NCI-H1092 (cell line): ENCODE results near the gene GNG4.

Source experiments
- DNase-seq: peaks from one replicate; lab custom pipeline; 2025; lab: John Stamatoyannopoulos, UW

The GNG4 gene

DNA sequence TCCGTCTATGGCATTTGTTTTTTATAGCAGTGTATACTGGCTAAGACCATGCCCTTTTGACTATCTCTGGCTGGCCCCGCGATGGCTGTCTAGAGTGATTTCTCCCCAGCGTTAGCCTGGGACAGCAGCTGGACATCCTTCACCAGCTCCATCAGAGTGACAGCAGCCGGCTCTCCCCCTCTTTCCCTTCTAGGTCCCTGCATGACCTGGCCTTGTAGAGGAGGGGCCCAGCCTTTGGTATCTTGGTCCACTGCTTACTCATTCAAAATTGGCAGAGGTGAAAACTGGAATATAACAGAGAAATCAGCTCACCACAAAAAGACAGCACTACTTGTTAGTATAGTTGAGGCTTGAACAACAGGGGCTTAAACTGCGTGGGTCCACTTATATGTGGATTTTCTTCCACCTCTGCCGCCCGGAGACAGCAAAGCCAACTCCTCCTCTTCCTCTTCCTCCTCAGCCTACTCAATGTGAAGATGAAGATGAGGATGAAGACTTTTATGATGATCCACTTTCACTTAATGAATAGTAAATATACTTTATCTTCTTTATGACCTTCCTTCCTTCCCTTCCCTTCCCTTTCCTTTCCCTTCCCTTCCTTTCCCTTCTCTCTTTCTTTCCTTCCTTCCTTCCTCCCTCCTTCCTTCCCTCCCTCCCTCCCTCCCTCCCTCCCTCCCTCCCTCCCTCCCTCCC lies 116.0 kb downstream of the GNG4 start:
- no peak for DNase-seq

DNA sequence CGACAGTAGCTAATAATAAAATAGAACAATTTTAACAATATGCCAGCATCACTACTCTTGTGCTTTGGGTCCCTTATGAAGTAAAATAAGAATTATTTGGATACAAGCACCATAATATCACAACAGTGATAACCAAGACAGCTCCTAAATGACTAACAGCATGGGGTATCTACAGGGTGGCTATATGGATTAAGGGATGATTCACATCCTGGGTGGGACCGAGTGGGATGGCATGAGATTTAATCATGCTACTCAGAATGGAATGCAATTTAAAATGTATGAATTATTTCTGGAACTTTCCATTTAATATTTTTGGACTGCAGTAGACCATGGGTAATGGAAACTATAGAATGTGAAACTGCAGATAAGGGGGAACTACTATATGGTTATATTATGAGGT lies 117.2 kb downstream of the GNG4 start:
- no peak for DNase-seq

GRCh38 chr1:235527196-235527814 lies 122.3 kb downstream of the GNG4 start:
- no peak for DNase-seq

DNA sequence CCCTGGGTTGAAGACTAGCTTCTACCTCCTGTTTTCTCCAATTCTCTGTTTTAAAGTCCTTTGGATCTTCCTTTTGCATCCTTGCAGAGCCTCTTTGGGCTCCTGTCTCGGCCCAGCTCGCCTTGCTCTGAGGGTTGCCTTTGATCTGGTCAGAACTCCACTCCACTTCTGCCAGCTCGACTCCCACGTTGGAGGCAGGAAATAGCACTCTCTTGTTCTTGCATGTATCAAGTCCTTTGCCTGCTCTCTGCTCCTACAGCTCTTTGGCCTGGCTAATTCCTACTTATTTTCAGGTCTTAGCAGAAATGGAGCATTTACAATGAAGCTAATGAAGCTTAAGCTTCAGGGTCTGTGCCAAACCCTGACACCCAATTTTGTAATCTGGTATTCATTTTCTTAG lies 124.3 kb downstream of the GNG4 start:
- DNase-seq, result no peak

DNA sequence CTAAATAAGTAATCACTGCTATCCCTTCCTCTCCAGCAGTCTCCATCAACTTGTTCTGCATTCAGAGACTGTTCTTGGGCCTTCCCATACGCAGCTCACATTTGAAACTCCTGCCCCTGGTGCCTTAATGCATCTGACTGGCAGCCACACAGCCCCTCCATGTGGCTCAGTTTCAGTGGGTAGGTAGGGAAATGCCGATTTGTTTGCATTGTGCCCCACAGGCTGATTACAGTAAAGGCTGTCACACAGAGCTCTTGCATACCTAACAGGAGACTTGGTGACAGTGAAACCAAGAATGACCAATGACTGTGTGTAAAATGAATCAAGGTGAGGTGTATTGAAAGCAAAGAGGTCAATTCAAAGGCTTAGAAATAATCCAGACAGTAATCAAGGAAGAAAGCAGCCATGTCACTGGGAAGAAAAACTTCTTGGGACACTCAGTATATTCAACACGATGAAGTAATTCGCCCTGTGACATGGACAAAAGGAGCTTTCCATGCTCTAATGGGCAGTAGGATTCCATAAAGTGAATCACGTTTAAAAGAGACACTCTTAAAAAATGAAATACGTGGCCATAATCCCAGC lies 132.6 kb downstream of the GNG4 start:
- no peak for DNase-seq

GRCh38 chr1:235515844-235516512 lies 133.6 kb downstream of the GNG4 start:
- DNase-seq, result no peak

- peak; percentile 71 for DNase-seq
Observed at GRCh38 chr1:235513495-235514366, 135.9 kb downstream of the GNG4 start.

DNA sequence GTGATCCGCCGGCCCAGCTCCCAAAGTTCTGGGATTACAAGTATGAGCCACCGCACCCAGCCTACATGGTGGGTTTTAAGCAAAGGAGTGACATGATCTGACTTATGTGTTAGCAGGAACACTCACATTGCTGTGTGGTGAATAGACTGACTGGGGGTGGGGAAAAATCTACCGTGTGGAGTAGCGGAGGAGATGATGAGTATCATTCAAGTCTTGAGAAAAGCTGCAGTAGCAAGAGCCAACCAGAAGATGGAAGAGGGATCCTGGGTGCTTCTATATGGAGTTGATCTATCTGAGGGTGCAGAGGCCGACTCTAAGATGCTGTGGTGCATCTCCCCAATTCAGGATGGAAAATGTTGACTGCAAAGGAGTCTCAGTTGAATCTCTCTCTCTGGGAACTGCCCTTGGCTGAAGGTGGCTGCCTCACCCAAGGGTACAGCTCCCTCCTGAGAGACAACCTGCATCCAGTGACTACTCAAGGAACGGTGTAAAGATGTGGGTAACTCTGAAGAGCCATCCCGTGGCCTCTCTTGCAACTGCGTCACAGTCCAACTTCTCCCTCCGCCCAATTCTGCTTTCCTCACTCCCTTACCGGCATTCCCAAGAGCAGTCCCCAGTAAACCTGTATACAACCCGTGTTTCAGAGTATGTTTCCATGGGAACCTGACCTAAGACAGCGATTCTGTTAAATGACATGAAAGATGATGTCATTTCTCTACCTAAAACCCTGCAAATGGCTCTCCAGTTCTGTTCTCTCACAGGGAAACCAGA lies 137.9 kb downstream of the GNG4 start:
- no peak for DNase-seq

DNA sequence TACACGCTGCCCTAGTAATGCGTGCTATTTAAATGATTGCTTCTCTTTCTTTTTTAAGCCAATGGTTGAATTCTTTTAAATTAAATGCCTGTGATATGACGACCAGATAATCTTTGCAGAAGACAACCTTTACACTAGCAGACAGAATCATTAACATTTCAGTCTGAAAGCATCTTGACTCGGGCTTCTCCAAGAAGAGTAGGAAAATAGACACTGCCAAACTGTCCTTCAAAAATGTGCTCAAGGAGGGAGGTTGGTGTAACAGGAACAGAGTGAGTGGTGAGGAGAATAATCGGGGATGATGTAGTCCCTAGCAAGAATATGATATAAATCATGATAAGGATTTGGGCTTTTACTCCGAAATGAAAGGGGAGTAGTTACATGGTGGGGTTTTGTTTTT lies 138.8 kb downstream of the GNG4 start:
- DNase-seq, result no peak

DNA sequence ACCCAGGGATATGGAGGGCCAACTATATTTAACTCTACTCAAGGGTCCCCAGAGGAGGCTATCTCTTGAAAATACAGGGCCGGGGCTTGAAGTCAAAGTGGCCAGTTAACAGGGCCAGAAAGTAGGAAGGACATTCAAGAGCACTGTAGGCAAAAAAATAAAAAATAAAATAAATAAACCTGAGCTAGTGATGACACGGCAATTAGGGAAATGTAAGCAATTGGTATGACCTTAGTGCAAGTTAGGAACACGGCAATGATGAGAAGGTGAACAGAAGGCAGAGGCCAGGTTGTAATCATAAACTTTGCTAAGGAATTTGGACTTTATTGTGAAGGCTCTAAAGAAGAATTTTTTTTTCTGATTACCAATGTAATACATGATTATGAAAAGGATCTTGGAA lies 142.0 kb downstream of the GNG4 start:
- DNase-seq, result no peak

DNA sequence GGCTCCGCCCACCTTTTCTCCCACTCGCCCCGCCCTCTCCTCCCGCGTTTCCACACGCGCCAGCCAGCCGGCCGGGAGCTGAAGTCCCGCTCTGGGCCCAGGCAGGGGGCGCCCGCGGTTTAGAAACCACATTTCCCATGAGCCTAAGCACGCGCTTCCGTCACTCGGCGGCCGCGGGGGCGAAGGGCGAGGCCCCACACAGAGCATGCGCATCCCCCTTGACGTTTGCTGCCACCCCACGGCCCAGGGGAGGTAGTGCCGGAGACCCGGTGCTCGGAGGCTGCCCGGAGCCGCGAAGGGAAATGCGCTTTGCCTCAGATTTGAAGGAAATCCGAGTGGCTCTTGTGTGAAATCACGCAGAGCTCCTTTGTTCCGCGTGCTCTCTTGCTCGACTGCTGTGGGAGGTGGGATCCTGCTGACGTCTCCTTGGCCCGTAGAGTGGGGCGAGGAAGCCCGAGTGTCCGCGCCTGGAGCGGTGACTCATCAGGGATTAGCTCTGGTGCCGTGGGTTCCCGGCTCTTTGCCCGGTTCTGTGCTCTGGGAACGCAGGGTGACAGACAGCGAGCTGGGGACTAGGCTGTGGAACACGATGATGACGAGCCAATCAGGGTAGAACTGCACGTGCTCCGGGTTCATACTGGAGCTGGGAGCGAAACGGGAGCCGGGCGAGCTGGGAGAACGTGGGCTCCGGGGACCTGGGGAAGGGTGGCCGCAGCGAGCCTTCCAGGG lies 144.9 kb downstream of the GNG4 start:
- peak; percentile 99 for DNase-seq

GRCh38 chr1:235504122-235504493 lies 145.5 kb downstream of the GNG4 start, which contains the start of gene B3GALNT2:
TSS of gene B3GALNT2 (minus strand) at chr1:235504452. CDS start at chr1:235504252, 200 bp downstream.
- DNase-seq, result no peak

- peak; percentile 35 for DNase-seq
Observed at GRCh38 chr1:235503403-235504121, 146.0 kb downstream of the GNG4 start.

GRCh38 chr1:235502601-235503402 lies 146.8 kb downstream of the GNG4 start:
- no peak for DNase-seq

DNA sequence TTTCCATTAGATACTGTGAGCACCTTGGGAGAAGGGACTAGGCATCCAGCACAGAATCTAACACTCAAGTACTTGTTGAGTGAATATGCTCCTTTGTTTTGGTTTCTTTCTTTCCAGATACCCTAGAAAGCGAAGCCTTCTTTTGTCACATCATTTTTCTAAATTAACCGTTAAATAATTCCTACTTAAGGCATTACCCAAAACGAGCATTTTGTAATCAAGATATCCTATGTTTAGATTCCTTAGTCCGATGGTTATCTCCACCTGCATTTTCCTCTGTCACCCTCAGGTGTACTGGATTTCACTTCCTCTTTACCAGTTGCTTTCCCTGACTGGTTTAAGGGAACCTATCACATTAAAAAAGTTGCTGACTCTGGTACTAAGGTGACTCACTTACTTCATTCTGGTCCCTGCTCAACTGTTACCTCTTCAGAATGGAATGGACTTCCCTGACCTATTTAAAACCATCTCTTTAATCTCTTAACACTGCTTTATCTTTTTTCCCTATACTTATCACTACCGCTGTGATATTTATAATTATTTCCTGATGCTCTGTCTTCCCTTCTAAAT lies 148.5 kb downstream of the GNG4 start:
- no peak for DNase-seq
